H9 (cell line): Measurements from ENCODE around the gene TICRR. TPM values are rescaled to one million over a fixed set of nuclear protein-coding genes. Genes with fewer than 3 reads are reported as not detected.

Source experiments
- DNase-seq: peaks from one replicate; pipeline ENCODE4 v3.0.0-alpha.2; 2017
- H2AFZ ChIP-seq: one replicate; pipeline ENCODE4 v1.6.1; 2013; ENCODE audit warnings: mild to moderate bottlenecking, low read length, control low read depth, moderate library complexity
- H2AK5ac ChIP-seq: 2 replicates; pipeline ENCODE4 v1.6.1; 2013; ENCODE audit warnings: low read length, control low read depth, mixed read lengths; ENCODE audit not compliant: insufficient read length
- H2BK120ac ChIP-seq: one replicate; pipeline ENCODE4 v1.6.1; 2013; ENCODE audit warnings: low read depth, mild to moderate bottlenecking, low read length, control low read depth, inconsistent platforms; ENCODE audit not compliant: poor library complexity, severe bottlenecking
- H2BK12ac ChIP-seq: 2 replicates; pipeline ENCODE4 v1.6.1; 2013; ENCODE audit warnings: low read length, control low read depth, mixed read lengths, low read depth; ENCODE audit not compliant: insufficient read length
- H2BK15ac ChIP-seq: 2 replicates; pipeline ENCODE4 v1.6.1; 2013; ENCODE audit warnings: low read depth, low read length, control low read depth
- H2BK20ac ChIP-seq: one replicate; pipeline ENCODE4 v1.6.1; 2013; ENCODE audit warnings: low read depth, mild to moderate bottlenecking, low read length, control low read depth, inconsistent platforms; ENCODE audit not compliant: poor library complexity, severe bottlenecking
- H2BK5ac ChIP-seq: 2 replicates; pipeline ENCODE4 v1.6.1; 2013; ENCODE audit warnings: low read length, control low read depth, mixed read lengths; ENCODE audit not compliant: insufficient read length
- H3K14ac ChIP-seq: 2 replicates; pipeline ENCODE4 v1.6.1; 2013; ENCODE audit warnings: low read length, control low read depth; ENCODE audit not compliant: insufficient read depth
- H3K18ac ChIP-seq: 2 replicates; pipeline ENCODE4 v1.6.1; 2013; ENCODE audit warnings: low read depth, mild to moderate bottlenecking, mixed read lengths, low read length, control low read depth; ENCODE audit not compliant: insufficient read length
- H3K23ac ChIP-seq: 2 replicates; pipeline ENCODE4 v1.6.1; 2013; ENCODE audit warnings: low read length, control low read depth, mixed read lengths, low read depth; ENCODE audit not compliant: insufficient read length
- H3K23me2 ChIP-seq: 2 replicates; pipeline ENCODE4 v1.6.1; 2013; ENCODE audit warnings: low read depth, mild to moderate bottlenecking, mixed read lengths, low read length, control low read depth; ENCODE audit not compliant: insufficient read length, poor library complexity, severe bottlenecking
- H3K27ac ChIP-seq: 2 replicates; pipeline ENCODE4 v1.5.1; 2013; ENCODE audit warnings: low read length, control low read depth, mixed read lengths, low read depth; ENCODE audit not compliant: insufficient read length
- H3K27me3 ChIP-seq: 2 replicates; pipeline ENCODE4 v1.6.1; 2013; ENCODE audit warnings: low read length, control low read depth, inconsistent platforms; ENCODE audit not compliant: insufficient read depth
- H3K4ac ChIP-seq: 2 replicates; pipeline ENCODE4 v1.6.1; 2013; ENCODE audit warnings: low read depth, mild to moderate bottlenecking, control low read depth, inconsistent platforms, low read length, moderate library complexity
- H3K4me1 ChIP-seq: 2 replicates; pipeline ENCODE4 v1.6.1; 2013; ENCODE audit warnings: low read length, control low read depth, inconsistent platforms; ENCODE audit not compliant: insufficient read depth
- H3K4me2 ChIP-seq: 2 replicates; pipeline ENCODE4 v1.6.1; 2013; ENCODE audit warnings: low read length, control low read depth, mixed read lengths; ENCODE audit not compliant: insufficient read length, insufficient read depth
- H3K56ac ChIP-seq: 2 replicates; pipeline ENCODE4 v1.6.1; 2013; ENCODE audit warnings: low read depth, mild to moderate bottlenecking, mixed read lengths, low read length, control low read depth; ENCODE audit not compliant: insufficient read length
- H3K79me1 ChIP-seq: 2 replicates; pipeline ENCODE4 v1.6.1; 2013; ENCODE audit warnings: low read depth, mild to moderate bottlenecking, moderate library complexity, low read length, control low read depth, inconsistent platforms; ENCODE audit not compliant: insufficient read depth, poor library complexity, severe bottlenecking
- H3K79me2 ChIP-seq: 2 replicates; pipeline ENCODE4 v1.6.1; 2013; ENCODE audit warnings: low read length, control low read depth, inconsistent platforms; ENCODE audit not compliant: insufficient read depth
- H3K9ac ChIP-seq: 2 replicates; pipeline ENCODE4 v1.6.1; 2013; ENCODE audit warnings: low read length, control low read depth, mixed read lengths; ENCODE audit not compliant: insufficient read length; ENCODE audit errors: extremely low read depth
- H3K9me3 ChIP-seq: one replicate; pipeline ENCODE4 v1.6.1; 2013; ENCODE audit warnings: low read depth, low read length, inconsistent platforms; ENCODE audit not compliant: control insufficient read depth
- H3T11ph ChIP-seq: one replicate; pipeline ENCODE4 v1.6.1; 2013; ENCODE audit warnings: mild to moderate bottlenecking, low read length, control low read depth, inconsistent platforms
- H4K20me1 ChIP-seq: one replicate; pipeline ENCODE4 v1.6.1; 2013; ENCODE audit not compliant: control insufficient read depth, insufficient read length, insufficient read depth
- H4K5ac ChIP-seq: 2 replicates; pipeline ENCODE4 v1.6.1; 2013; ENCODE audit warnings: low read depth, mild to moderate bottlenecking, mixed read lengths, low read length, control low read depth; ENCODE audit not compliant: insufficient read length
- H4K8ac ChIP-seq: replicated peaks from 2 replicates; pipeline ENCODE4 v1.6.1; 2013; ENCODE audit warnings: low read length, control low read depth, mixed read lengths, low read depth; ENCODE audit not compliant: insufficient read length
- H4K91ac ChIP-seq: 2 replicates; pipeline ENCODE4 v1.6.1; 2013; ENCODE audit warnings: low read depth, mild to moderate bottlenecking, moderate library complexity, mixed read lengths, low read length, control low read depth; ENCODE audit not compliant: insufficient read length
- H3K27ac Mint-ChIP-seq, 3 experiments: 2 replicates in 2 of 3; 3 replicates in 1 of 3; pipeline ENCODE4 v1.8.0; 2020 to 2021; ENCODE audit warnings: mixed read lengths in 3 of 3, mild to moderate bottlenecking in 1 of 3, moderate library complexity in 1 of 3
- H3K27me3 Mint-ChIP-seq: 2 replicates; pipeline ENCODE4 v1.8.0; 2021; ENCODE audit warnings: low read depth, mild to moderate bottlenecking, moderate library complexity, mixed read lengths
- H3K36me3 Mint-ChIP-seq, 3 experiments: 2 replicates in 2 of 3; 3 replicates in 1 of 3; pipeline ENCODE4 v1.8.0; 2020 to 2021; ENCODE audit warnings: low read depth in 3 of 3, mixed read lengths in 3 of 3; ENCODE audit not compliant: insufficient read depth in 1 of 3
- H3K4me1 Mint-ChIP-seq, 2 experiments: 2 replicates each; pipeline ENCODE4 v1.8.0; 2020; ENCODE audit warnings: mixed read lengths in 2 of 2
- H3K4me3 Mint-ChIP-seq, 2 experiments: 2 replicates in 1 of 2; 3 replicates in 1 of 2; pipeline ENCODE4 v1.8.0; 2020 to 2021; ENCODE audit warnings: mild to moderate bottlenecking in 2 of 2, mixed read lengths in 2 of 2, moderate library complexity in 1 of 2
- H3K9me3 Mint-ChIP-seq, 2 experiments: 2 replicates in 1 of 2; 3 replicates in 1 of 2; pipeline ENCODE4 v1.8.0; 2020; ENCODE audit warnings: mild to moderate bottlenecking in 2 of 2, mixed read lengths in 2 of 2, moderate library complexity in 1 of 2
- CTCF ChIP-seq: fragments of 200-600 bp; sonication (generic); conservative IDR thresholded peaks from 3 replicates; pipeline ENCODE4 v1.8.0; 2021; ENCODE audit warnings: antibody characterized with exemption, mild to moderate bottlenecking
- WGBS: extraction: QIAGEN DNeasy Blood & Tissue Kit; methylation state at CpG from one replicate; pipeline ENCODE4 v1.1.7; 2013; ENCODE audit warnings: missing lambda C conversion rate, low lambda C conversion rate, mixed read lengths; ENCODE audit not compliant: insufficient read length; ENCODE audit errors: extremely low coverage; 5-methylcytosine and 5-hydroxymethylcytosine counted together
- total RNA-seq: library from RNA; stranded (reverse); gene quantifications from 2 replicates; pipeline ENCODE4 v1.2.1, GENCODE V29; 2021

TICRR gene
- total RNA-seq, 1 experiment from 2014 or later, result 26.0 TPM

GRCh38 chr15:89569090-89569745, 6.1 kb upstream of the TICRR start:
- Histone ChIP-seq H2AK5ac (no peak overlapping the region), H3K27me3 (no peaks in the 10 kb centered on the region), H2BK15ac (no peak overlapping the region), H4K91ac (no peak overlapping the region), H3K14ac (no peak overlapping the region), H3K4me2 (no peak overlapping the region), H2BK12ac (no peak overlapping the region), H2BK20ac (no peak overlapping the region), H2BK120ac (no peak overlapping the region), H3K79me1 (no peaks in the 10 kb centered on the region), H4K5ac (no peak overlapping the region), H2AFZ (no peak overlapping the region), H4K8ac (no peak overlapping the region), H3K4me1 (0 out of 2 replicates have a peak, but pooled peaks cover 2% of the 10 kb centered on the region), H3K27ac (no peak overlapping the region), H3T11ph (no peak overlapping the region), H3K4ac (no peak overlapping the region), H3K56ac (no peak overlapping the region), H3K79me2 (no peaks in the 10 kb centered on the region), H3K18ac (no peak overlapping the region), H4K20me1 (no peaks in the 10 kb centered on the region), H3K23me2 (no peaks in the 10 kb centered on the region), H3K23ac (no peak overlapping the region), H3K9ac (no peak overlapping the region), H3K9me3 (no peaks in the 10 kb centered on the region), H2BK5ac (no peak overlapping the region)
- no CpG with 5 or more reads among the region's 7 CpGs for WGBS
- H3K36me3 Mint-ChIP-seq, result peaks cover 0 to 4% (median 0%) of the 10 kb centered on the region in 3 experiments; a peak in 1 of 7 replicates
- H3K4me1 Mint-ChIP-seq, result peaks cover 0 to 2% of the 10 kb centered on the region in 2 experiments; a peak in 2 of 4 replicates
- H3K9me3 Mint-ChIP-seq, result peaks cover 3 to 13% of the 10 kb centered on the region in 2 experiments; a peak in 3 of 5 replicates
- DNase-seq, result no peak
- H3K27me3 Mint-ChIP-seq, result peaks cover 5% of the 10 kb centered on the region
- no peak overlapping the region for H3K27ac Mint-ChIP-seq
- H3K4me3 Mint-ChIP-seq, result no peak overlapping the region
- no peak for TF ChIP-seq CTCF
